ENCODE measurements around the gene PLEKHD1. TPM values are rescaled to one million over a fixed set of nuclear protein-coding genes. Genes with fewer than 3 reads are reported as not detected.

The PLEKHD1 gene
- total RNA-seq (2011; cell fraction: chromatin; rRNA removed; ENCODE audit: low replicate concordance), result 0.07 TPM in 1 of 2 replicates, not detected in the other
- not detected in 2 replicates for total RNA-seq (2011; cell fraction: nucleolus; rRNA removed)
- 0.07 TPM in 1 of 2 replicates, not detected in the other for total RNA-seq (2011; cell fraction: nucleoplasm; rRNA removed)
- total RNA-seq (2014; rRNA removed), result not detected in 2 replicates
- not detected in 2 replicates for total RNA-seq (2014; rRNA removed; fragmentation: Illumina TruSeq; extraction: Trizol)
- not detected in 2 replicates for total RNA-seq (2015; rRNA removed; fragmentation: Illumina TruSeq; extraction: Trizol)
- total RNA-seq (2021), result not detected in 2 replicates
- not detected in 2 replicates for polyA plus RNA-seq (2011; rRNA removed)
- 0.01 TPM in 1 of 2 replicates, not detected in the other for polyA plus RNA-seq (2011; cell fraction: cytosol; rRNA removed)
- 0.03 and 0.04 TPM in 2 replicates for polyA plus RNA-seq (2011; cell fraction: nucleus; rRNA removed)
- 0.01 TPM in 1 of 2 replicates, not detected in the other for polyA plus RNA-seq (2012)
- polyA plus RNA-seq (2014; fragmentation: Illumina TruSeq; extraction: Trizol), result not detected in 2 replicates
- polyA plus RNA-seq (2014; fragmentation: Nextera tagmentation; extraction: Ambion mirVana), result not detected
- not detected in 2 replicates for polyA plus RNA-seq (2014; rRNA removed)
- polyA minus RNA-seq (2011; rRNA and poly(A)+ RNA removed), result not detected in 2 replicates
- not detected in 2 replicates for polyA minus RNA-seq (2011; cell fraction: cytosol; rRNA and poly(A)+ RNA removed)
- not detected in 2 replicates for polyA minus RNA-seq (2011; cell fraction: nucleus; rRNA and poly(A)+ RNA removed)
- percentile 13 among the genes with signal in this experiment for Bru-seq, nascent RNA
- BruChase-seq, experiment 1, labeled RNA remaining after a 2-hour chase, result percentile 32 among the genes with signal in this experiment
- percentile 28 among the genes with signal in this experiment for BruChase-seq, experiment 2, labeled RNA remaining after a 6-hour chase
- long read RNA-seq, experiment 1, result 0 reads
- long read RNA-seq, experiment 2, result 0 reads
- long read RNA-seq, experiment 3, result 0 reads

GRCh38 chr14:69484444-69485314 is at the start of gene PLEKHD1:
Gene PLEKHD1 (plus strand): TSS chr14:69484728. CDS start chr14:69484966, 238 bp downstream.
- in situ Hi-C loops (cut with MboI), result no loop called here
- POLR2A ChIA-PET, result no interaction called here
- 4% methylated on average over 19 of the region's 86 CpGs for WGBS (ENCODE audit: insufficient coverage, low coverage, missing lambda C conversion rate)
- ATAC-seq (no peak), FAIRE-seq (no peak), DNase-seq (ENCODE audit: extremely low read depth in 1 of 4, low spot score in 3 of 4) (peak in 3 of 4 experiments; percentile 17 to 57 (median 55))
- Histone ChIP-seq H3K36me3 (ENCODE audit: control insufficient read depth, insufficient read depth, low read length) (no peaks in the 10 kb centered on the region), H3K4me1 (replicated peaks in 1 of 2; ENCODE audit: control insufficient read depth in 2 of 2, insufficient read depth in 2 of 2, low read length in 2 of 2) (peaks cover 8 to 10% of the 10 kb centered on the region in 2 experiments; a peak in 4 of 5 replicates), H3K79me2 (ENCODE audit: control insufficient read depth, insufficient read depth, low read length) (no peaks in the 10 kb centered on the region), H3K4me3 (no peak within 1 kb of the TSS), H3K9me3 (replicated peaks; ENCODE audit: control insufficient read depth, insufficient read depth, low read depth, low read length) (no peaks in the 10 kb centered on the region), H2AFZ (ENCODE audit: low read depth, low read length) (no peak within 1 kb of the TSS), H3K4me2 (ENCODE audit: insufficient read depth, low read length) (no peak within 1 kb of the TSS), H3K27ac (ENCODE audit: extremely low read depth, low read depth, low read length) (no peak within 1 kb of the TSS), H3K27me3 (ENCODE audit: control insufficient read depth in 2 of 2, insufficient read depth in 2 of 2, low read length in 2 of 2) (peaks cover 0 to 14% of the 10 kb centered on the region in 2 experiments; a peak in 3 of 5 replicates), H4K20me1 (replicated peaks; ENCODE audit: control insufficient read depth, insufficient read depth, low read length) (no peaks in the 10 kb centered on the region), H3K9me1 (ENCODE audit: control insufficient read depth, insufficient read depth, low read length) (no peaks in the 10 kb centered on the region), H3K9ac (ENCODE audit: insufficient read depth in 1 of 2, low read depth in 2 of 2, low read length in 2 of 2) (no peak within 1 kb of the TSS)
- CTCF ChIA-PET (ENCODE audit: low intra/inter-chr PET ratio), result no interaction called here
- intact Hi-C loops (cut with micrococcal nuclease), result no loop called here
- BruUV-seq (replicated peaks), result no TSS peak
- TF ChIP-seq ZNF274 (IDR thresholded peaks at IDR 0.05; ENCODE audit: borderline replicate concordance, low read depth, low read length), result no peak
- no peak for TF ChIP-seq ZNF282 (CRISPR knock-in tag; IDR thresholded peaks at IDR 0.05)
- TF ChIP-seq, protein P1, sequence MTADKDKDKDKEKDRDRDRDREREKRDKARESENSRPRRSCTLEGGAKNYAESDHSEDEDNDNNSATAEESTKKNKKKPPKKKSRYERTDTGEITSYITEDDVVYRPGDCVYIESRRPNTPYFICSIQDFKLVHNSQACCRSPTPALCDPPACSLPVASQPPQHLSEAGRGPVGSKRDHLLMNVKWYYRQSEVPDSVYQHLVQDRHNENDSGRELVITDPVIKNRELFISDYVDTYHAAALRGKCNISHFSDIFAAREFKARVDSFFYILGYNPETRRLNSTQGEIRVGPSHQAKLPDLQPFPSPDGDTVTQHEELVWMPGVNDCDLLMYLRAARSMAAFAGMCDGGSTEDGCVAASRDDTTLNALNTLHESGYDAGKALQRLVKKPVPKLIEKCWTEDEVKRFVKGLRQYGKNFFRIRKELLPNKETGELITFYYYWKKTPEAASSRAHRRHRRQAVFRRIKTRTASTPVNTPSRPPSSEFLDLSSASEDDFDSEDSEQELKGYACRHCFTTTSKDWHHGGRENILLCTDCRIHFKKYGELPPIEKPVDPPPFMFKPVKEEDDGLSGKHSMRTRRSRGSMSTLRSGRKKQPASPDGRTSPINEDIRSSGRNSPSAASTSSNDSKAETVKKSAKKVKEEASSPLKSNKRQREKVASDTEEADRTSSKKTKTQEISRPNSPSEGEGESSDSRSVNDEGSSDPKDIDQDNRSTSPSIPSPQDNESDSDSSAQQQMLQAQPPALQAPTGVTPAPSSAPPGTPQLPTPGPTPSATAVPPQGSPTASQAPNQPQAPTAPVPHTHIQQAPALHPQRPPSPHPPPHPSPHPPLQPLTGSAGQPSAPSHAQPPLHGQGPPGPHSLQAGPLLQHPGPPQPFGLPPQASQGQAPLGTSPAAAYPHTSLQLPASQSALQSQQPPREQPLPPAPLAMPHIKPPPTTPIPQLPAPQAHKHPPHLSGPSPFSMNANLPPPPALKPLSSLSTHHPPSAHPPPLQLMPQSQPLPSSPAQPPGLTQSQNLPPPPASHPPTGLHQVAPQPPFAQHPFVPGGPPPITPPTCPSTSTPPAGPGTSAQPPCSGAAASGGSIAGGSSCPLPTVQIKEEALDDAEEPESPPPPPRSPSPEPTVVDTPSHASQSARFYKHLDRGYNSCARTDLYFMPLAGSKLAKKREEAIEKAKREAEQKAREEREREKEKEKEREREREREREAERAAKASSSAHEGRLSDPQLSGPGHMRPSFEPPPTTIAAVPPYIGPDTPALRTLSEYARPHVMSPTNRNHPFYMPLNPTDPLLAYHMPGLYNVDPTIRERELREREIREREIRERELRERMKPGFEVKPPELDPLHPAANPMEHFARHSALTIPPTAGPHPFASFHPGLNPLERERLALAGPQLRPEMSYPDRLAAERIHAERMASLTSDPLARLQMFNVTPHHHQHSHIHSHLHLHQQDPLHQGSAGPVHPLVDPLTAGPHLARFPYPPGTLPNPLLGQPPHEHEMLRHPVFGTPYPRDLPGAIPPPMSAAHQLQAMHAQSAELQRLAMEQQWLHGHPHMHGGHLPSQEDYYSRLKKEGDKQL (CRISPR knock-in tag; IDR thresholded peaks at IDR 0.05; ENCODE audit: borderline replicate concordance), result no peak

Measured in K562 (cell line).